Loucy (cell line): ENCODE measurements around the gene ROPN1.

Experiments
- H2AFZ ChIP-seq: fragments of 200-600 bp; sonication (generic); 2 replicates; pipeline ENCODE4 v1.6.0; 2016; ENCODE audit warnings: antibody characterized with exemption, mild to moderate bottlenecking, low read length, moderate library complexity
- H3F3A ChIP-seq: fragments of 200-600 bp; 2 replicates; pipeline ENCODE4 v1.6.0; 2016; ENCODE audit warnings: antibody characterized with exemption, low read depth, mild to moderate bottlenecking
- H3K27me3 ChIP-seq: fragments of 200-600 bp; sonication (generic); 2 replicates; pipeline ENCODE4 v1.6.1; 2014; ENCODE audit warnings: low read length, mild to moderate bottlenecking; ENCODE audit not compliant: insufficient read depth, poor library complexity, severe bottlenecking
- H3K36me3 ChIP-seq: fragments of 200-600 bp; sonication (generic); 2 replicates; pipeline ENCODE4 v1.6.1; 2016; ENCODE audit warnings: low read length; ENCODE audit not compliant: insufficient read depth
- H3K4me1 ChIP-seq: fragments of 200-600 bp; sonication (generic); 2 replicates; pipeline ENCODE4 v1.5.1; 2014; ENCODE audit warnings: low read length, mild to moderate bottlenecking; ENCODE audit not compliant: insufficient read depth, poor library complexity, severe bottlenecking
- H3K4me2 ChIP-seq: fragments of 200-600 bp; sonication (generic); 2 replicates; pipeline ENCODE4 v1.6.0; 2014; ENCODE audit warnings: antibody characterized with exemption, low read length, low read depth, mild to moderate bottlenecking; ENCODE audit not compliant: poor library complexity, severe bottlenecking
- H3K4me3 ChIP-seq: fragments of 200-600 bp; sonication (generic); 2 replicates; pipeline ENCODE4 v1.5.1; 2014; ENCODE audit warnings: low read length, mild to moderate bottlenecking, mixed read lengths; ENCODE audit not compliant: poor library complexity, severe bottlenecking
- H3K79me2 ChIP-seq: fragments of 200-600 bp; sonication (generic); 2 replicates; pipeline ENCODE4 v1.6.1; 2014; ENCODE audit warnings: low read length; ENCODE audit not compliant: insufficient read depth
- H3K9ac ChIP-seq: fragments of 200-600 bp; sonication (generic); 2 replicates; pipeline ENCODE4 v1.6.0; 2014; ENCODE audit warnings: mild to moderate bottlenecking, low read depth, low read length, moderate library complexity; ENCODE audit not compliant: poor library complexity, severe bottlenecking
- H3K9me2 ChIP-seq: fragments of 200-600 bp; sonication (generic); replicated peaks from 2 replicates; pipeline ENCODE4 v1.6.1; 2016; ENCODE audit warnings: low read depth, low read length, mixed read lengths
- H3K9me3 ChIP-seq: fragments of 200-600 bp; sonication (generic); 2 replicates; pipeline ENCODE4 v1.6.1; 2014; ENCODE audit warnings: mild to moderate bottlenecking, antibody characterized with exemption, low read length, low read depth; ENCODE audit not compliant: insufficient read depth
- H4K20me1 ChIP-seq: fragments of 200-600 bp; sonication (generic); 2 replicates; pipeline ENCODE4 v1.6.0; 2014; ENCODE audit warnings: antibody characterized with exemption, low read length, mild to moderate bottlenecking; ENCODE audit not compliant: insufficient read depth, poor library complexity, severe bottlenecking
- CTCF ChIP-seq: fragments of 200-600 bp; sonication (generic); conservative IDR thresholded peaks from 2 replicates; pipeline ENCODE4 v1.5.1; 2014; ENCODE audit warnings: mild to moderate bottlenecking, antibody characterized with exemption, low read length
- EZH2phosphoT487 ChIP-seq: fragments of 200-600 bp; IDR thresholded peaks from 2 replicates; pipeline ENCODE4 v1.6.1; 2018; ENCODE audit warnings: antibody characterized with exemption, mild to moderate bottlenecking, moderate library complexity, borderline replicate concordance

ROPN1 gene

GRCh38 chr3:123934250-123934649 is 57.7 kb downstream of the ROPN1 start:
- Histone ChIP-seq H3K79me2 (no peaks in the 10 kb centered on the region), H3K4me3 (no peak overlapping the region), H3K36me3 (peaks cover 37% of the 10 kb centered on the region; the same call in 1 of the 2 replicates), H3K4me1 (peaks cover 9% of the 10 kb centered on the region), H3K9me2 (no peaks in the 10 kb centered on the region), H3K4me2 (no peak overlapping the region), H3K9ac (no peak overlapping the region), H4K20me1 (no peaks in the 10 kb centered on the region), H3K9me3 (no peaks in the 10 kb centered on the region), H3K27me3 (no peaks in the 10 kb centered on the region), H3F3A (no peaks in the 10 kb centered on the region), H2AFZ (no peak overlapping the region)
- TF ChIP-seq EZH2phosphoT487 (no peak), CTCF (no peak)

DNA sequence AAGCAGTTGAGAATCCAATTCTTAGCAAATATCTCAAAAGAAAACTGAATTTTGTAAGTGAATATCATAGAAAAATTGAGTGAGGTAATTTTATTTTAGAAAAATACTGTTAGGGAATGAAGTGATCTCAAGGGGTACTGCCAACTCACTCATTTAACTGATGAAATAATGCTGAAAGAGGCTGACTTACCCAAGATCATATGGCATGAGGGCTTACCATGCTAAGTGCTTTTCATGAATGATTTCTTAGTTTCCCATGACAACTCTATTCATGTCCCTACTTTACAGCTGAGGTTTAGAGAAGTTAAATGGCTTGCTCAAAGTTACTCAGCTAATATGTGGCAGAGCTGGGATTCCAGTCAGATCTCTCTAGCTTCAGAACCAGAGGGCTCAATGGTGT is 61.5 kb downstream of the ROPN1 start:
- Histone ChIP-seq H3K4me3 (no peak overlapping the region), H3K27me3 (no peaks in the 10 kb centered on the region), H2AFZ (no peak overlapping the region), H3K9me2 (no peaks in the 10 kb centered on the region), H3F3A (no peaks in the 10 kb centered on the region), H3K79me2 (no peaks in the 10 kb centered on the region), H3K9ac (no peak overlapping the region), H4K20me1 (no peaks in the 10 kb centered on the region), H3K4me1 (no peaks in the 10 kb centered on the region), H3K36me3 (peaks cover 49% of the 10 kb centered on the region), H3K4me2 (no peak overlapping the region), H3K9me3 (no peaks in the 10 kb centered on the region)
- TF ChIP-seq EZH2phosphoT487 (no peak), CTCF (no peak)

GRCh38 chr3:123929325-123929724 is 62.6 kb downstream of the ROPN1 start:
- Histone ChIP-seq H3K36me3 (peaks cover 55% of the 10 kb centered on the region), H3K4me1 (no peaks in the 10 kb centered on the region), H3K9me2 (no peaks in the 10 kb centered on the region), H3K4me2 (no peak overlapping the region), H3K79me2 (no peaks in the 10 kb centered on the region), H3K9ac (no peak overlapping the region), H2AFZ (no peak overlapping the region), H4K20me1 (no peaks in the 10 kb centered on the region), H3K27me3 (no peaks in the 10 kb centered on the region), H3K9me3 (peaks cover 3% of the 10 kb centered on the region; the same call in 1 of the 2 replicates), H3F3A (no peaks in the 10 kb centered on the region), H3K4me3 (no peak overlapping the region)
- no peak for TF ChIP-seq EZH2phosphoT487
- TF ChIP-seq CTCF, result no peak
